ENCODE results near the gene ABHD17B.
"Not testable (repeated sequence)": the region's sequence is repeated elsewhere in the genome, so short reads cannot be mapped to it uniquely, and the experiment has no call there.

Gene ABHD17B

GRCh38 chr9:71909887-71910649 lies 925 bp downstream of the ABHD17B start:
- Histone ChIP-seq H3K27ac (peak overlapping the region; percentile 88 to 99 (median 95)), H3K27me3 (no peaks in the 10 kb centered on the region), H3K9me3 (replicated peaks in 1 of 11) (no peaks in the 10 kb centered on the region), H3K4me2 (peak overlapping the region; percentile 78 to 99 (median 93); a peak in 20 of 22 replicates), H3K4me1 (peaks cover 40 to 59% (median 54%) of the 10 kb centered on the region in 10 experiments), H4K20me1 (peaks cover 44 to 87% (median 77%) of the 10 kb centered on the region in 11 experiments; a peak in 21 of 22 replicates), H3K9ac (peak overlapping the region; percentile 90 to 100 (median 97)), H3K4me3 (peak overlapping the region; percentile 82 to 100 (median 92)), H3K36me3 (peaks cover 9 to 19% (median 15%) of the 10 kb centered on the region in 11 experiments; a peak in 18 of 22 replicates)
- TF ChIP-seq Cebpa-rat (IDR thresholded peaks at IDR 0.05): no peak

GRCh38 chr9:71908825-71909224 lies 2.2 kb downstream of the ABHD17B start:
- peak overlapping the region; percentile 78 to 99 (median 93) for H3K4me2 ChIP-seq
- H3K9me3 ChIP-seq (replicated peaks in 1 of 11): no peaks in the 10 kb centered on the region
- H3K4me3 ChIP-seq: peak overlapping the region; percentile 82 to 100 (median 92)
- peaks cover 52 to 88% (median 78%) of the 10 kb centered on the region in 11 experiments; a peak in 21 of 22 replicates for H4K20me1 ChIP-seq
- no peaks in the 10 kb centered on the region for H3K27me3 ChIP-seq
- TF ChIP-seq Cebpa-rat (IDR thresholded peaks at IDR 0.05): no peak
- peak overlapping the region; percentile 88 to 99 (median 95); a peak in 21 of 22 replicates for H3K27ac ChIP-seq
- peaks cover 4 to 22% (median 17%) of the 10 kb centered on the region in 11 experiments; a peak in 17 of 22 replicates for H3K36me3 ChIP-seq
- peak overlapping the region; percentile 90 to 100 (median 97) for H3K9ac ChIP-seq
- peaks cover 49 to 63% (median 61%) of the 10 kb centered on the region in 10 experiments for H3K4me1 ChIP-seq

- H3K4me2 ChIP-seq: peak overlapping the region; percentile 27 to 99 (median 88); a peak in 20 of 22 replicates
Measured at GRCh38 chr9:71904076-71904475, 6.9 kb downstream of the ABHD17B start.

GRCh38 chr9:71901695-71902597 lies 9.0 kb downstream of the ABHD17B start:
- Histone ChIP-seq H3K27ac (peak overlapping the region in 10 of 11 experiments; percentile 50 to 99 (median 96); a peak in 20 of 22 replicates), H4K20me1 (peaks cover 41 to 99% (median 59%) of the 10 kb centered on the region in 11 experiments; a peak in 21 of 22 replicates), H3K36me3 (peaks cover 4 to 29% (median 17%) of the 10 kb centered on the region in 11 experiments; a peak in 17 of 22 replicates), H3K27me3 (no peaks in the 10 kb centered on the region), H3K4me1 (peaks cover 81 to 100% (median 97%) of the 10 kb centered on the region in 10 experiments), H3K4me2 (peak overlapping the region; percentile 80 to 99 (median 92)), H3K9me3 (replicated peaks in 1 of 11) (no peaks in the 10 kb centered on the region), H3K9ac (peak overlapping the region; percentile 13 to 90 (median 80); a peak in 19 of 22 replicates), H3K4me3 (peak overlapping the region in 7 of 10 experiments; percentile 38 to 55 (median 47); a peak in 9 of 20 replicates)
- no peak for TF ChIP-seq Cebpa-rat (IDR thresholded peaks at IDR 0.05)

More at GRCh38 chr9:71904076-71904475, 6.9 kb downstream of the ABHD17B start:
- Histone ChIP-seq H3K27me3 (no peaks in the 10 kb centered on the region), H3K4me3 (peak overlapping the region in 2 of 10 experiments; percentile 4 to 45; a peak in 1 of 20 replicates), H3K36me3 (peaks cover 4 to 22% (median 17%) of the 10 kb centered on the region in 11 experiments; a peak in 17 of 22 replicates), H3K27ac (peak overlapping the region in 3 of 11 experiments; percentile 2 to 99 (median 98); a peak in 2 of 22 replicates), H4K20me1 (peaks cover 55 to 99% (median 81%) of the 10 kb centered on the region in 11 experiments; a peak in 21 of 22 replicates), H3K4me1 (peaks cover 74 to 93% (median 87%) of the 10 kb centered on the region in 10 experiments), H3K9ac (peak overlapping the region in 4 of 11 experiments; percentile 18 to 90 (median 38); a peak in 2 of 22 replicates), H3K9me3 (replicated peaks in 1 of 11) (no peaks in the 10 kb centered on the region)
- TF ChIP-seq Cebpa-rat (IDR thresholded peaks at IDR 0.05): no peak

GRCh38 chr9:71898756-71899155 lies 12.2 kb downstream of the ABHD17B start:
- H3K4me2 ChIP-seq: peak overlapping the region; percentile 80 to 99 (median 92)

GRCh38 chr9:71897577-71897976 lies 13.4 kb downstream of the ABHD17B start:
- peak overlapping the region; percentile 24 to 99 (median 95); a peak in 21 of 22 replicates for H3K27ac ChIP-seq
- H3K4me2 ChIP-seq: peak overlapping the region; percentile 80 to 99 (median 92)
- H3K4me1 ChIP-seq: peaks cover 75 to 95% (median 91%) of the 10 kb centered on the region in 10 experiments

More at GRCh38 chr9:71898756-71899155, 12.2 kb downstream of the ABHD17B start:
- Histone ChIP-seq H3K27ac (peak overlapping the region in 10 of 11 experiments; percentile 69 to 99 (median 96); a peak in 19 of 22 replicates), H3K9ac (peak overlapping the region in 8 of 11 experiments; percentile 74 to 90 (median 82); a peak in 16 of 22 replicates), H3K9me3 (replicated peaks in 1 of 11) (peaks cover 0 to 16% (median 10%) of the 10 kb centered on the region in 11 experiments; a peak in 15 of 22 replicates), H3K36me3 (peaks cover 0 to 27% (median 10%) of the 10 kb centered on the region in 11 experiments; a peak in 13 of 22 replicates), H3K4me3 (peak overlapping the region in 5 of 10 experiments; percentile 4 to 55 (median 8); a peak in 6 of 20 replicates), H3K4me1 (peaks cover 83 to 96% (median 93%) of the 10 kb centered on the region in 10 experiments), H4K20me1 (peaks cover 11 to 94% (median 27%) of the 10 kb centered on the region in 11 experiments; a peak in 19 of 22 replicates)
- H3K27me3 ChIP-seq: not testable (repeated sequence)

GRCh38 chr9:71896761-71897160 lies 14.2 kb downstream of the ABHD17B start:
- H3K4me3 ChIP-seq: peak overlapping the region in 6 of 10 experiments; percentile 33 to 50 (median 40); a peak in 8 of 20 replicates
- peaks cover 0 to 83% (median 9%) of the 10 kb centered on the region in 11 experiments; a peak in 14 of 22 replicates for H4K20me1 ChIP-seq
- no peaks in the 10 kb centered on the region for H3K27me3 ChIP-seq
- H3K9me3 ChIP-seq (replicated peaks in 1 of 11): peaks cover 0 to 32% (median 20%) of the 10 kb centered on the region in 11 experiments; a peak in 16 of 22 replicates
- peak overlapping the region; percentile 80 to 99 (median 92) for H3K4me2 ChIP-seq
- peaks cover 68 to 91% (median 86%) of the 10 kb centered on the region in 10 experiments for H3K4me1 ChIP-seq
- peak overlapping the region; percentile 24 to 99 (median 95); a peak in 21 of 22 replicates for H3K27ac ChIP-seq
- no peak for TF ChIP-seq Cebpa-rat (IDR thresholded peaks at IDR 0.05)
- peak overlapping the region in 10 of 11 experiments; percentile 45 to 90 (median 80); a peak in 17 of 22 replicates for H3K9ac ChIP-seq
- H3K36me3 ChIP-seq: peaks cover 0 to 45% (median 19%) of the 10 kb centered on the region in 11 experiments; a peak in 16 of 22 replicates

More at GRCh38 chr9:71897577-71897976, 13.4 kb downstream of the ABHD17B start:
- H3K9ac ChIP-seq: peak overlapping the region in 9 of 11 experiments; percentile 53 to 90 (median 81); a peak in 17 of 22 replicates
- H3K36me3 ChIP-seq: peaks cover 0 to 38% (median 19%) of the 10 kb centered on the region in 11 experiments; a peak in 16 of 22 replicates
- peaks cover 1 to 90% (median 17%) of the 10 kb centered on the region in 11 experiments; a peak in 14 of 22 replicates for H4K20me1 ChIP-seq
- peak in 1 of 11 experiments; percentile 19; a peak in 1 of 22 replicates for TF ChIP-seq Cebpa-rat (IDR thresholded peaks at IDR 0.05)
- H3K27me3 ChIP-seq: no peaks in the 10 kb centered on the region
- peaks cover 0 to 27% (median 20%) of the 10 kb centered on the region in 11 experiments; a peak in 15 of 22 replicates for H3K9me3 ChIP-seq (replicated peaks in 1 of 11)
- H3K4me3 ChIP-seq: peak overlapping the region in 7 of 10 experiments; percentile 33 to 50 (median 39); a peak in 8 of 20 replicates
